BLaER1 treated with 17β-estradiol and CSF1 and Interleukin-3, amounts not matched to agents 10 nM and 100 nM (cell line): ENCODE measurements around the gene CNTN2.

ENCODE experiments used
- H3K27ac ChIP-seq, 11 experiments: shearing (Covaris generic); formaldehyde crosslinking; 2 replicates each; pipeline ENCODE4 v1.8.1; 2022
- H3K27me3 ChIP-seq, 11 experiments: shearing (Covaris generic); formaldehyde crosslinking; 2 replicates each; pipeline ENCODE4 v1.8.1; 2022
- H3K36me3 ChIP-seq, 11 experiments: shearing (Covaris generic); formaldehyde crosslinking; 2 replicates each; pipeline ENCODE4 v1.8.1; 2022
- H3K4me1 ChIP-seq, 10 experiments: shearing (Covaris generic); formaldehyde crosslinking; 2 replicates each; pipeline ENCODE4 v1.8.1; 2022
- H3K4me2 ChIP-seq, 11 experiments: shearing (Covaris generic); formaldehyde crosslinking; 2 replicates each; pipeline ENCODE4 v1.8.1; 2022
- H3K4me3 ChIP-seq, 10 experiments: shearing (Covaris generic); formaldehyde crosslinking; 2 replicates each; pipeline ENCODE4 v1.8.1; 2022
- H3K9ac ChIP-seq, 11 experiments: shearing (Covaris generic); formaldehyde crosslinking; 2 replicates each; pipeline ENCODE4 v1.8.1; 2022
- H3K9me3 ChIP-seq, 11 experiments: shearing (Covaris generic); formaldehyde crosslinking; replicated peaks in 1 of 11; 2 replicates each; pipeline ENCODE4 v1.8.1; 2022
- H4K20me1 ChIP-seq, 11 experiments: shearing (Covaris generic); formaldehyde crosslinking; 2 replicates each; pipeline ENCODE4 v1.8.1; 2022
- Cebpa-rat ChIP-seq, 11 experiments: shearing (Covaris generic); IDR thresholded peaks; 2 replicates each; pipeline ENCODE4 v1.8.1; 2022

The CNTN2 gene

DNA sequence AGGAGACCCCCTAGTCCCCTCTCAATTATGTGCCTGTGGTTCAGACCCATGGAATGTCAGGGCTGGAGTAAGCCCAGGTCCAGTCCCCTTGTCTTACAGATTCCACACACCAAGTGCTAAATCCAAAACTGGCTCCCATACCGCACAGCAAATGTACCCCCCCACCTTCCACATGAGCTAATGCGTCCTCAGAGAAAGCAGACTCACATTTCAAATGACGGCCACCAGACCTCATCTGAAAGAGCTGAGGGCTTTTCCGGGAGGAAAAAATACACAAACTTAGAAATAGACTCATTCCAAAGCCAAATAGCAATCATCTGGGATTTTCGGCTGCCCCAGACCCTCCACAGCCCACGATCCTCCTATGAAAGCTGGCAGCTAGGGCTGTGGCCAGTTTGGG, 12.8 kb upstream of the CNTN2 start:
- no peaks in the 10 kb centered on the region for H3K9me3 ChIP-seq
- H3K4me2 ChIP-seq = peak overlapping the region in 7 of 11 experiments; percentile 4 to 77 (median 66); a peak in 12 of 22 replicates
- no peak overlapping the region for H3K4me3 ChIP-seq
- H3K27me3 ChIP-seq = peaks cover 0 to 8% (median 0%) of the 10 kb centered on the region in 11 experiments; a peak in 3 of 22 replicates
- peaks cover 0 to 14% (median 0%) of the 10 kb centered on the region in 11 experiments; a peak in 2 of 22 replicates for H4K20me1 ChIP-seq
- no peaks in the 10 kb centered on the region for H3K36me3 ChIP-seq
- no peak overlapping the region for H3K27ac ChIP-seq
- TF ChIP-seq Cebpa-rat (IDR thresholded peaks at IDR 0.05) = no peak
- H3K9ac ChIP-seq = no peak overlapping the region
- peaks cover 0 to 20% (median 12%) of the 10 kb centered on the region in 10 experiments; a peak in 14 of 20 replicates for H3K4me1 ChIP-seq

DNA sequence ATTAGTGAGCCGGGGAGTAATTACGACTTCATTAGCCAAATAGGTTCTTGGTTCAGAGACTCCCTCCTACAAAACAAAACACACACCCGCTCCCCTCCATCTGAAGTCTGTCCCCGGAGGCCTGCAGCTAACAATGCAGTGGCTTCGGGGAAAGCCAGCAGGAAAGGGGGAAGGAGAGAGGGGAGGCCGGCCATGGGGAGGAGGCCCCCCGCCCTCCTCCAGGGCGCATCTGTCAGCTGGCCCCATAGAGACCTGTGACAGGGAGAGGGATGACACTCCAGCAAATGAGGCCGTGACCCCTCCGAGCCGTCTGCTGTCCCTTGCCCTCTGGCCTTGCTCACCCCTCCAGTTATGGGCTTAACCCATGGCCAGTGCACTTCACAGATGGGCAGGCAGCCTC, 12.1 kb upstream of the CNTN2 start:
- H3K4me3 ChIP-seq = no peak overlapping the region
- H3K27ac ChIP-seq = no peak overlapping the region
- peaks cover 0 to 14% (median 0%) of the 10 kb centered on the region in 11 experiments; a peak in 2 of 22 replicates for H4K20me1 ChIP-seq
- no peak overlapping the region; a peak in 1 of 22 replicates for H3K9ac ChIP-seq
- no peaks in the 10 kb centered on the region for H3K36me3 ChIP-seq
- H3K4me2 ChIP-seq = peak overlapping the region in 8 of 11 experiments; percentile 4 to 77 (median 60); a peak in 15 of 22 replicates
- TF ChIP-seq Cebpa-rat (IDR thresholded peaks at IDR 0.05) = no peak
- H3K4me1 ChIP-seq = peaks cover 0 to 20% (median 12%) of the 10 kb centered on the region in 10 experiments; a peak in 14 of 20 replicates
- peaks cover 0 to 8% (median 0%) of the 10 kb centered on the region in 11 experiments; a peak in 3 of 22 replicates for H3K27me3 ChIP-seq
- no peaks in the 10 kb centered on the region for H3K9me3 ChIP-seq

- Histone ChIP-seq H4K20me1 (peaks cover 0 to 14% (median 0%) of the 10 kb centered on the region in 11 experiments; a peak in 2 of 22 replicates), H3K9ac (no peak overlapping the region), H3K4me1 (peaks cover 0 to 20% (median 12%) of the 10 kb centered on the region in 10 experiments; a peak in 14 of 20 replicates), H3K36me3 (no peaks in the 10 kb centered on the region), H3K27ac (no peak overlapping the region), H3K4me2 (no peak overlapping the region), H3K27me3 (peaks cover 0 to 8% (median 0%) of the 10 kb centered on the region in 11 experiments; a peak in 3 of 22 replicates), H3K4me3 (no peak overlapping the region), H3K9me3 (no peaks in the 10 kb centered on the region)
- no peak for TF ChIP-seq Cebpa-rat (IDR thresholded peaks at IDR 0.05)
These were observed 10.5 kb upstream of the CNTN2 start for GRCh38 chr1:205032508-205032907.

GRCh38 chr1:205037539-205037938, 5.5 kb upstream of the CNTN2 start:
- TF ChIP-seq Cebpa-rat (IDR thresholded peaks at IDR 0.05) = no peak
- Histone ChIP-seq H3K4me3 (no peak overlapping the region), H3K27ac (no peak overlapping the region), H3K9me3 (no peaks in the 10 kb centered on the region), H3K36me3 (no peaks in the 10 kb centered on the region), H3K4me1 (peaks cover 8 to 35% (median 29%) of the 10 kb centered on the region in 10 experiments; a peak in 18 of 20 replicates), H4K20me1 (peaks cover 0 to 6% (median 0%) of the 10 kb centered on the region in 11 experiments; a peak in 2 of 22 replicates), H3K4me2 (no peak overlapping the region), H3K9ac (no peak overlapping the region), H3K27me3 (peaks cover 5 to 11% (median 8%) of the 10 kb centered on the region in 11 experiments; a peak in 21 of 22 replicates)

DNA sequence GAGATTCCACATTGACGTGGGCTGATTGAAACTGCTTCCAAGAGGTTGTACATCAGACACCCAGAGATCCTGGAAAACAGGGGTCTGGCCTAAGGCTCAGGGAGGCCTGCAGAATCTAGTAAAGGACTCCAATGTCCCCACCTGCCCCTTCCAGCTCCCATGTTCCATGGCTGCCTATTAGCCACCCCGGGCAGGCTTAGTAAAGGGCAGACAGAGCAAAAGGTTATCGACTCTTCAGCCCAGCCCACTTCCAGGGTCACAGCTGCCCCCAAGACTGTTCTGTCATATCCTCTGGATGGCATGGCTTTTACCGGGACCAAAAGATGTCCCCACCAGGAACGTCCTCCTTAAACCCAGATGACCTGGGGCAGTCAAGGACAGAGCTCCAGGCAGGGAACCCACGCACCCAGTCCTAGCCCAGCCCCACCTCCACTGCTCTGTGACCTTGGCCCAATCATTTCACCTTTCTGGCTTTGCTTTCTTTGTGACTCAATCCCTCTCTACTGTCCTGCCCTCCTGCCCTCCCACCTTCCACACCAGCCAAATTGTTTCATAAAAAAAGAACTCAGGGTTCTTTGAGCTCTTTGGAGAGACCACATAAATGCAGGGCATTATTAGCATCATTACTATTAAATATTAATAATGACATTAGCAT, 4.8 kb upstream of the CNTN2 start:
- Histone ChIP-seq H3K36me3 (no peaks in the 10 kb centered on the region), H3K4me2 (no peak overlapping the region), H3K9ac (no peak overlapping the region), H3K4me1 (peaks cover 11 to 42% (median 35%) of the 10 kb centered on the region in 10 experiments; a peak in 18 of 20 replicates), H4K20me1 (peaks cover 0 to 3% (median 0%) of the 10 kb centered on the region in 11 experiments; a peak in 3 of 22 replicates), H3K27me3 (peaks cover 11 to 18% (median 15%) of the 10 kb centered on the region in 11 experiments), H3K4me3 (no peak overlapping the region), H3K9me3 (no peaks in the 10 kb centered on the region), H3K27ac (no peak overlapping the region)
- no peak for TF ChIP-seq Cebpa-rat (IDR thresholded peaks at IDR 0.05)

DNA sequence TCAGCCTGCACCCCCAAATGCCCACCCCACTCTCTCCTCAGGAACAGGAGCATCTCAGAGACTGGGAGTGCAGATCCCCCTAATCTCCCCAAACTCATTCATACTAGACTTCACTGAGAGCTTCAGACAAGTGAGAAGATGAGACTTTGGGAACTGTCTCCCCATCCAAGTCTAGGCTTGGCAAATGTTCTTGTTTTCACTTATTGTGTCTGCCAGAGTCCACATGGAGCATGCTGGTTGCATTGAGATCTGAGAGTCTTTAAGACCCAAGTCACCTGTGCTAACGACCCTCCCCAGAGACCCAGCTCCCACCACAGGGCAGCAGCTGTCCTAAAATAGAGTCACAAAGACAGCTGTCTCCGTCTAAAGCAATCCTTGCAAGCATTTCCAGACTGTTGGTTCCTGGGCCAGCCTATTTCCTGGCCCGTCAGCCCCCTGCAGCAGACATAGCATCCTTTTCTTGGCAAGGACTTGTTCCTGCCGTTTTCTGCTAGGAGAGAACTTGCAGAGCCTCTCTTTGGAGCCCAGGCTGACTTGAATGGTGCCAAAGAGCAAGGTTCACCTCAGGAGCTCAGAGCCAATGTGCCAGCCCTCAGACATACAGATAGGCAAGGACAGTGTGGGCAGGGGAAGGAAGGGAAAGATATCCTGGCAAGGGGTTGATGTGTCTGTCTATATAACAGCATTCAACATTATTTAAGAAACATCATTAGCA, 1.9 kb upstream of the CNTN2 start:
- peaks cover 29 to 42% (median 37%) of the 10 kb centered on the region in 11 experiments for H3K27me3 ChIP-seq
- H4K20me1 ChIP-seq = peaks cover 0 to 23% (median 0%) of the 10 kb centered on the region in 11 experiments; a peak in 5 of 22 replicates
- 0 out of 20 replicates have a peak overlapping the region, but pooled peaks of 1 of the 10 experiments have one; percentile 6 for H3K4me3 ChIP-seq
- no peaks in the 10 kb centered on the region for H3K9me3 ChIP-seq
- H3K9ac ChIP-seq = peak overlapping the region in 2 of 11 experiments; percentile 1 to 42; a peak in 3 of 22 replicates
- H3K4me1 ChIP-seq = peaks cover 14 to 53% (median 42%) of the 10 kb centered on the region in 10 experiments; a peak in 18 of 20 replicates
- peak overlapping the region in 10 of 11 experiments; percentile 14 to 90 (median 80); a peak in 17 of 22 replicates for H3K4me2 ChIP-seq
- 0 out of 22 replicates have a peak, but pooled peaks of 1 of the 11 experiments have one; percentile 3 for TF ChIP-seq Cebpa-rat (IDR thresholded peaks at IDR 0.05)
- H3K36me3 ChIP-seq = no peaks in the 10 kb centered on the region
- peak overlapping the region in 2 of 11 experiments; percentile 13 to 63; a peak in 5 of 22 replicates for H3K27ac ChIP-seq

DNA sequence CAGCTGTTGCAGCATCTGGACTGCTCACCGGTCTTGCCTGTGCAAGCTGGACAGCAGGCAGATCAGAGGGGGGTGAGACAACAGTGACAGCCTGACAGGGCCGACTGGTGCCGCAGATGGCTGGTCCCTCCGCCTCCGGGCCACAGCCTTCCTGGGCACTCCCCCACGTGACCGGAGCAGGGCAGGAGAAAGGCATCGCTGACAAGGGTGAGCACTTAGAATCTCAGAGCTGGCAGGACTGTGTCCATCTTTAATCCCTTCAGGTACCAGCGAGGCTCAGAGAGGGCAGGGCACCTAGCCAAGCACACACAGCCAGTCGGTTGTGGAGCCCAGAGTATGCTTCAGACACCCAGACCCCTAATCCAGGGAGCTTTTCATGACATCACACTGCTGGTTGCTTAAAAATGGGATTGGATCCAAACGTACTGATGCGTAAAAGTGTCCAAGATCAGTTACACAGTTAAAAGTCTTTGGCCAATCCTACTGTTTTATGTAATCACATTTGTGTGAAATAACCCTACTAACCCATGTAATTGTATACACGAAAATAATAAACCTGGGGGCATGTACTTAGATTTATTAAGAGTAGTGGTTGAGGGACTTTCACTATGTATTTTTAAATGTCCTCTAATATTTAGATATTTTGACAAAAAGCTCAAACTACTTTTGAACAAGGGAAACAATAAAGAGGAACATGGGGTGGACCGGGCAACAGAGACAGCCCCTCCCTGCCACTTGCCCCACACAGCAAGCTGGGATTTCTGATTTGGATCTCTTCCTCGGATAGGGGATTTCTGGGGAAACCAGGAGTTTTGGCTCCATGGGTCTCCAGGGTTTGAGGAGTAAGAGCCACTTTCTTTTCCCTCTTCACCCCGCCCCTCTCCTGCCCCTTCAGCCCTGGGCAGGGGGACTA, 758 bp upstream of the CNTN2 start:
- Histone ChIP-seq H3K4me3 (0 out of 20 replicates have a peak overlapping the region, but pooled peaks of 1 of the 10 experiments have one; percentile 6), H3K4me2 (peak overlapping the region in 10 of 11 experiments; percentile 67 to 90 (median 81); a peak in 21 of 22 replicates), H3K4me1 (peaks cover 14 to 64% (median 53%) of the 10 kb centered on the region in 10 experiments; a peak in 18 of 20 replicates), H4K20me1 (peaks cover 0 to 26% (median 5%) of the 10 kb centered on the region in 11 experiments; a peak in 6 of 22 replicates), H3K36me3 (no peaks in the 10 kb centered on the region), H3K9me3 (no peaks in the 10 kb centered on the region), H3K27ac (peak overlapping the region in 1 of 11 experiments; percentile 63; a peak in 3 of 22 replicates), H3K27me3 (peaks cover 29 to 42% (median 37%) of the 10 kb centered on the region in 11 experiments), H3K9ac (peak overlapping the region in 2 of 11 experiments; percentile 1 to 42; a peak in 2 of 22 replicates)
- no peak for TF ChIP-seq Cebpa-rat (IDR thresholded peaks at IDR 0.05)

GRCh38 chr1:205043866-205044265, 854 bp downstream of the CNTN2 start:
- Histone ChIP-seq H3K4me2 (peak overlapping the region in 8 of 11 experiments; percentile 63 to 90 (median 86); a peak in 16 of 22 replicates), H3K27ac (no peak overlapping the region), H4K20me1 (peaks cover 0 to 32% (median 5%) of the 10 kb centered on the region in 11 experiments; a peak in 5 of 22 replicates), H3K36me3 (no peaks in the 10 kb centered on the region), H3K9me3 (no peaks in the 10 kb centered on the region), H3K4me3 (no peak overlapping the region; a peak in 1 of 20 replicates), H3K9ac (no peak overlapping the region), H3K27me3 (peaks cover 29 to 42% (median 37%) of the 10 kb centered on the region in 11 experiments), H3K4me1 (peaks cover 14 to 79% (median 64%) of the 10 kb centered on the region in 10 experiments; a peak in 18 of 20 replicates)
- TF ChIP-seq Cebpa-rat (IDR thresholded peaks at IDR 0.05) = no peak
